ENCODE measurements around the gene MTFP1. TPM values are rescaled to one million over a fixed set of nuclear protein-coding genes. Genes with fewer than 3 reads are reported as not detected.
A peak's percentile ranks its signal among the peaks of the same experiment; 100 is the strongest.

The MTFP1 gene
- total and polyA plus RNA-seq, 9 of the 15 experiments (the other 6 are each of a cell fraction or from before 2014, with no cell fraction given): 10.7 to 52.0 (median 30.1) TPM

DNA sequence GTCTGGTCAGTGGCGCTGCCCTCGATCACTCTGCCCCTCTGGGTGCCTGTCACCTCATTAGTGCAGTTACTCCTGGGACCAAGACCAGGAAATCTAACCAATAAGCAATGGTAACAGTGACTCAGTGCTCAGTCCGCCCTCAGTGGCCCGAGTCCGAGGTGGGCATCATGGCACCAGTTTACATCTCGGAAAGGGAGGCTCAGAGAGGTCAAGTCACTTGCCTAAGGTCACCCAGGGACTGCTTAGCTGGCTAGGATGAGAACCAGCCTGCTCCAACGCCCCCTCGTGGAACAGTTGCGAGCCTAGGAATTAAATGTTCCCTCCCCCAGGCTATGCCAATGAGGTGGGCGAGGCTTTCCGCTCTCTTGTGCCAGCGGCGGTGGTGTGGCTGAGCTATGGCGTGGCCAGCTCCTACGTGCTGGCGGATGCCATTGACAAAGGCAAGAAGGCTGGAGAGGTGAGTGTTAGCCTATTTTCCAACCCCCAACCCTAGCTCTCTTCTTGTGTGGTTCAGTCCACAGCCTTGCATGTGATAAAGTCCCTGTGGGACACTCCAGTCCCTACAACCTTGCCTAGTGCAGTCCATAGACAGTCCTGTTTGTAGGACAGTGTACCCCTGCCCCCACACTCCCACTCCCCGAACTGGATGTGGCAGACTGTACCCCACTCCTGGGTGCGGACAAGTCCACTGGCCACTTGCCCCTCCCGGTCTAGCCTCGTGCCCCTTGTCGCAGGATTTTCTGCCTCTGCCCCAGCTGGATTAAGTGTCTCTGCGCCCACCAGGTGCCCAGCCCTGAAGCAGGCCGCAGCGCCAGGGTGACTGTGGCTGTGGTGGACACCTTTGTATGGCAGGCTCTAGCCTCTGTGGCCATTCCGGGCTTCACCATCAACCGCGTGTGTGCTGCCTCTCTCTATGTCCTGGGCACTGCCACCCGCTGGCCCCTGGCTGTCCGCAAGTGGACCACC is 1.1 kb downstream of the MTFP1 start (continued):
- TF ChIP-seq, protein P1, sequence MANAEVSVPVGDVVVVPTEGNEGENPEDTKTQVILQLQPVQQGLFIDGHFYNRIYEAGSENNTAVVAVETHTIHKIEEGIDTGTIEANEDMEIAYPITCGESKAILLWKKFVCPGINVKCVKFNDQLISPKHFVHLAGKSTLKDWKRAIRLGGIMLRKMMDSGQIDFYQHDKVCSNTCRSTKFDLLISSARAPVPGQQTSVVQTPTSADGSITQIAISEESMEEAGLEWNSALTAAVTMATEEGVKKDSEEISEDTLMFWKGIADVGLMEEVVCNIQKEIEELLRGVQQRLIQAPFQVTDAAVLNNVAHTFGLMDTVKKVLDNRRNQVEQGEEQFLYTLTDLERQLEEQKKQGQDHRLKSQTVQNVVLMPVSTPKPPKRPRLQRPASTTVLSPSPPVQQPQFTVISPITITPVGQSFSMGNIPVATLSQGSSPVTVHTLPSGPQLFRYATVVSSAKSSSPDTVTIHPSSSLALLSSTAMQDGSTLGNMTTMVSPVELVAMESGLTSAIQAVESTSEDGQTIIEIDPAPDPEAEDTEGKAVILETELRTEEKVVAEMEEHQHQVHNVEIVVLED (CRISPR knock-in tag; IDR thresholded peaks at IDR 0.05): no peak
- no peak for TF ChIP-seq NR2F6 (CRISPR knock-in tag; IDR thresholded peaks at IDR 0.05)
- TF ChIP-seq, protein P2, sequence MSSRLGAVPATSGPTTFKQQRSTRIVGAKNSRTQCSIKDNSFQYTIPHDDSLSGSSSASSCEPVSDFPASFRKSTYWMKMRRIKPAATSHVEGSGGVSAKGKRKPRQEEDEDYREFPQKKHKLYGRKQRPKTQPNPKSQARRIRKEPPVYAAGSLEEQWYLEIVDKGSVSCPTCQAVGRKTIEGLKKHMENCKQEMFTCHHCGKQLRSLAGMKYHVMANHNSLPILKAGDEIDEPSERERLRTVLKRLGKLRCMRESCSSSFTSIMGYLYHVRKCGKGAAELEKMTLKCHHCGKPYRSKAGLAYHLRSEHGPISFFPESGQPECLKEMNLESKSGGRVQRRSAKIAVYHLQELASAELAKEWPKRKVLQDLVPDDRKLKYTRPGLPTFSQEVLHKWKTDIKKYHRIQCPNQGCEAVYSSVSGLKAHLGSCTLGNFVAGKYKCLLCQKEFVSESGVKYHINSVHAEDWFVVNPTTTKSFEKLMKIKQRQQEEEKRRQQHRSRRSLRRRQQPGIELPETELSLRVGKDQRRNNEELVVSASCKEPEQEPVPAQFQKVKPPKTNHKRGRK (tag; IDR thresholded peaks at IDR 0.05): no peak
- TF ChIP-seq, protein P3, sequence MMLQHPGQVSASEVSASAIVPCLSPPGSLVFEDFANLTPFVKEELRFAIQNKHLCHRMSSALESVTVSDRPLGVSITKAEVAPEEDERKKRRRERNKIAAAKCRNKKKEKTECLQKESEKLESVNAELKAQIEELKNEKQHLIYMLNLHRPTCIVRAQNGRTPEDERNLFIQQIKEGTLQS (IDR thresholded peaks at IDR 0.05): no peak
- TF ChIP-seq, protein P3 (CRISPR knock-in tag; conservative IDR thresholded peaks at IDR 0.05): no peak
- TF ChIP-seq RBM25 (IDR thresholded peaks at IDR 0.05; ENCODE audit: low read depth, low read length, severe bottlenecking): peak; percentile 96
- no peak for TF ChIP-seq FOXA1 (IDR thresholded peaks at IDR 0.05; ENCODE audit: borderline replicate concordance)
- no peak for TF ChIP-seq NR2C2 (CRISPR knock-in tag; IDR thresholded peaks at IDR 0.05)
- TF ChIP-seq NR2C2 (tag; IDR thresholded peaks at IDR 0.05): 0 out of 2 replicates have a peak, but pooled peaks have one; percentile 33
- no peak for TF ChIP-seq PCBP2 (IDR thresholded peaks at IDR 0.05; ENCODE audit: low read depth, low read length, poor library complexity, severe bottlenecking)
- no peak for TF ChIP-seq ZBTB17 (CRISPR knock-in tag; IDR thresholded peaks at IDR 0.05)
- no peak for TF ChIP-seq ZNF780A (CRISPR knock-in tag; IDR thresholded peaks at IDR 0.05)
- TF ChIP-seq, protein P4, sequence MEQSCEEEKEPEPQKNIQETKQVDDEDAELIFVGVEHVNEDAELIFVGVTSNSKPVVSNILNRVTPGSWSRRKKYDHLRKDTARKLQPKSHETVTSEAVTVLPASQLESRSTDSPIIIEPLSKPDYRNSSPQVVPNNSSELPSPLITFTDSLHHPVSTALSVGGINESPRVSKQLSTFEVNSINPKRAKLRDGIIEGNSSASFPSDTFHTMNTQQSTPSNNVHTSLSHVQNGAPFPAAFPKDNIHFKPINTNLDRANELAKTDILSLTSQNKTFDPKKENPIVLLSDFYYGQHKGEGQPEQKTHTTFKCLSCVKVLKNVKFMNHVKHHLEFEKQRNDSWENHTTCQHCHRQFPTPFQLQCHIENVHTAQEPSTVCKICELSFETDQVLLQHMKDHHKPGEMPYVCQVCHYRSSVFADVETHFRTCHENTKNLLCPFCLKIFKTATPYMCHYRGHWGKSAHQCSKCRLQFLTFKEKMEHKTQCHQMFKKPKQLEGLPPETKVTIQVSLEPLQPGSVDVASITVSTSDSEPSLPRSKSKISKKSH (CRISPR knock-in tag; IDR thresholded peaks at IDR 0.05): no peak
- peak; percentile 57 for TF ChIP-seq BRD9 (IDR thresholded peaks at IDR 0.05; ENCODE audit: low read depth, partially characterized antibody)
- TF ChIP-seq HMG20A (CRISPR knock-in tag; conservative IDR thresholded peaks at IDR 0.05): no peak
- TF ChIP-seq PTBP1 (IDR thresholded peaks at IDR 0.05; ENCODE audit: low read depth, low read length): 0 out of 2 replicates have a peak, but pooled peaks have one; percentile 61
- TF ChIP-seq MYC (IDR thresholded peaks at IDR 0.05; ENCODE audit: low read depth, low read length): no peak
- TF ChIP-seq MYC (CRISPR knock-in tag; IDR thresholded peaks at IDR 0.05; ENCODE audit: borderline replicate concordance, low read depth): no peak
